Panc1 (cell line): ENCODE measurements around the gene KMT2C. TPM values are rescaled to one million over a fixed set of nuclear protein-coding genes. Genes with fewer than 3 reads are reported as not detected.

Experiments
- ATAC-seq: fragments of 200-7000 bp; cut with Tn5 transposase; 2 replicates; pipeline ENCODE4 v1.9.1; 2020; ENCODE audit warnings: mild to moderate bottlenecking, moderate library complexity
- BruUV-seq: library from RNA; stranded (reverse); fragments of 400-500 nt; replicated peaks from 2 replicates; lab custom pipeline; 2021; lab: Mats Ljungman, UMichigan
- CTCF ChIA-PET: fragments of 300-600 bp; sonication (Branson Sonifier 250); formaldehyde crosslinking; loops from one replicate; lab custom pipeline; 2022; ENCODE audit warnings: antibody characterized with exemption; lab: Charles Lee
- POLR2A ChIA-PET: fragments of 300-600 bp; sonication (Branson Sonifier 250); formaldehyde crosslinking; loops from one replicate; lab custom pipeline; 2022; ENCODE audit warnings: antibody characterized with exemption; lab: Charles Lee
- DNase-seq: peaks from one replicate; pipeline ENCODE4 v3.0.0-alpha.2; 2010; ENCODE audit warnings: low read depth, low spot score
- H3K27ac ChIP-seq: 2 replicates; pipeline ENCODE4 v1.5.1; 2011; ENCODE audit warnings: mild to moderate bottlenecking, low read length, inconsistent platforms
- H3K27me3 ChIP-seq: fragments of 200-500 bp; sonication (Bioruptor generic); 2 replicates; pipeline ENCODE4 v1.6.0; 2014; ENCODE audit warnings: low read length, inconsistent platforms; ENCODE audit not compliant: control insufficient read depth, insufficient read depth
- H3K36me3 ChIP-seq: fragments of 200-500 bp; sonication (Bioruptor generic); 2 replicates; pipeline ENCODE4 v1.5.1; 2014; ENCODE audit warnings: inconsistent platforms, mild to moderate bottlenecking, low read length, moderate library complexity; ENCODE audit not compliant: control insufficient read depth, insufficient read depth
- H3K4me1 ChIP-seq: 2 replicates; pipeline ENCODE4 v1.5.1; 2011; ENCODE audit warnings: inconsistent platforms, mild to moderate bottlenecking, low read length, moderate library complexity; ENCODE audit not compliant: control insufficient read depth, insufficient read depth
- H3K4me3 ChIP-seq, 2 experiments: 2 replicates each; pipeline ENCODE4 v1.5.1; 2011 to 2012; ENCODE audit warnings: low read depth in 2 of 2, low read length in 2 of 2, mild to moderate bottlenecking in 2 of 2, inconsistent platforms in 1 of 2, moderate library complexity in 1 of 2
- H3K9me3 ChIP-seq: fragments of 200-500 bp; sonication (Bioruptor generic); 2 replicates; pipeline ENCODE4 v1.5.1; 2014; ENCODE audit warnings: low read depth, mild to moderate bottlenecking, inconsistent platforms, low read length, moderate library complexity; ENCODE audit not compliant: control insufficient read depth, insufficient read depth
- CTCF ChIP-seq: fragments of 450-650 bp; IDR thresholded peaks from 2 replicates; pipeline ENCODE4 v1.5.1; 2017; ENCODE audit warnings: mild to moderate bottlenecking
- POLR2AphosphoS5 ChIP-seq: IDR thresholded peaks from 2 replicates; pipeline ENCODE4 v1.6.1; 2012; ENCODE audit warnings: mild to moderate bottlenecking, low read depth, low read length, moderate library complexity
- REST ChIP-seq, 2 experiments: IDR thresholded peaks; 2 replicates each; pipeline ENCODE4 v1.6.1; 2011 to 2012; ENCODE audit warnings: low read depth in 2 of 2, control low read depth in 1 of 2, low read length in 1 of 2, mild to moderate bottlenecking in 1 of 2, moderate library complexity in 1 of 2; ENCODE audit not compliant: insufficient read depth in 1 of 2
- SIN3A ChIP-seq: IDR thresholded peaks from 2 replicates; pipeline ENCODE4 v1.6.1; 2012; ENCODE audit warnings: low read depth, mild to moderate bottlenecking, low read length, moderate library complexity, borderline replicate concordance; ENCODE audit not compliant: insufficient read depth
- TCF7L2 ChIP-seq: IDR thresholded peaks from 2 replicates; pipeline ENCODE4 v1.6.1; 2011; ENCODE audit warnings: mild to moderate bottlenecking, low read depth, low read length, inconsistent platforms
- in situ Hi-C: cut with HindIII; loops from 2 replicates; pipeline ENCODE4 v1.10.0; 2016; ENCODE audit warnings: low sequenced_read_pairs, low pct_unique_long_range_greater_than_20kb
- intact Hi-C: fragments of 100-400 bp; cut with micrococcal nuclease; formaldehyde crosslinking; loops from one replicate; pipeline ENCODE4 v1.10.0; 2022; ENCODE audit not compliant: unreplicated experiment
- total RNA-seq: library from RNA; stranded (reverse); gene quantifications from one replicate; pipeline ENCODE4 v1.2.1, GENCODE V29; 2021; ENCODE audit not compliant: unreplicated experiment

Gene KMT2C
- total RNA-seq, 1 experiment from 2014 or later: 42.5 TPM

GRCh38 chr7:152367170-152367569, 68.6 kb downstream of the KMT2C start:
- CTCF ChIA-PET: no interaction called here
- Histone ChIP-seq H3K36me3 (no peaks in the 10 kb centered on the region), H3K9me3 (no peaks in the 10 kb centered on the region), H3K4me1 (no peaks in the 10 kb centered on the region), H3K4me3 (no peak overlapping the region), H3K27me3 (no peaks in the 10 kb centered on the region), H3K27ac (no peak overlapping the region)
- DNase-seq (no peak), ATAC-seq (no peak)
- POLR2A ChIA-PET: no interaction called here
- no TSS peak for BruUV-seq
- TF ChIP-seq REST (IDR thresholded peaks at IDR 0.05; ENCODE audit: insufficient read depth in 1 of 2, low read depth in 2 of 2, low read length in 1 of 2) (no peak), POLR2AphosphoS5 (no peak)
- in situ Hi-C loops (no loop called here), intact Hi-C loops (no loop called here)

- intact Hi-C loops: no loop called here
- TF ChIP-seq REST (IDR thresholded peaks at IDR 0.05; ENCODE audit: insufficient read depth in 1 of 2, low read depth in 2 of 2, low read length in 1 of 2) (no peak), TCF7L2 (no peak), SIN3A (no peak), CTCF (no peak)
- in situ Hi-C loops: no loop called here
- BruUV-seq: no TSS peak
- H3K4me3 ChIP-seq: no peak overlapping the region
- no peaks in the 10 kb centered on the region for H3K9me3 ChIP-seq
- DNase-seq: no peak
- POLR2A ChIA-PET: no interaction called here
- no peaks in the 10 kb centered on the region for H3K36me3 ChIP-seq
- H3K4me1 ChIP-seq: no peaks in the 10 kb centered on the region
- H3K27me3 ChIP-seq: no peaks in the 10 kb centered on the region
- no peak overlapping the region for H3K27ac ChIP-seq
- CTCF ChIA-PET: no interaction called here
- no peak for ATAC-seq
Observed at GRCh38 chr7:152366662-152367061, 69.1 kb downstream of the KMT2C start.
